D721Med (cell line): ENCODE data around the gene TENM4.

ENCODE experiments used
- DNase-seq: peaks from one replicate; pipeline ENCODE4 v3.0.0; 2011; ENCODE audit warnings: low spot score; ENCODE audit not compliant: insufficient read length
- FAIRE-seq: peaks from 2 replicates; lab custom pipeline; 2011; peaks lifted over from hg19 to GRCh38; lab: Jason Lieb, UNC
- CTCF ChIP-seq: IDR thresholded peaks from 2 replicates; pipeline ENCODE4 v1.5.1; 2012; ENCODE audit warnings: mild to moderate bottlenecking, control low read depth; ENCODE audit not compliant: insufficient read depth; ENCODE audit errors: missing control alignments

Gene TENM4

GRCh38 chr11:78699609-78700135 is 741.2 kb downstream of the TENM4 start:
- no peak for FAIRE-seq
- DNase-seq, result no peak
- no peak for TF ChIP-seq CTCF

GRCh38 chr11:78698612-78699011 is 742.2 kb downstream of the TENM4 start:
- no peak for TF ChIP-seq CTCF
- no peak for FAIRE-seq
- DNase-seq, result no peak

GRCh38 chr11:78696177-78696576 is 744.7 kb downstream of the TENM4 start:
- FAIRE-seq, result no peak

GRCh38 chr11:78694152-78694551 is 746.7 kb downstream of the TENM4 start:
- TF ChIP-seq CTCF, result no peak
- DNase-seq (no peak), FAIRE-seq (no peak)

More at GRCh38 chr11:78696177-78696576, 744.7 kb downstream of the TENM4 start:
- DNase-seq, result no peak
- TF ChIP-seq CTCF, result no peak

GRCh38 chr11:78691215-78691614 is 749.6 kb downstream of the TENM4 start:
- TF ChIP-seq CTCF, result no peak
- DNase-seq, result no peak
- no peak for FAIRE-seq

GRCh38 chr11:78690352-78690987 is 750.4 kb downstream of the TENM4 start:
- no peak for FAIRE-seq
- TF ChIP-seq CTCF, result no peak
- DNase-seq, result no peak

GRCh38 chr11:78689585-78690153 is 751.2 kb downstream of the TENM4 start:
- no peak for FAIRE-seq
- no peak for TF ChIP-seq CTCF
- DNase-seq, result no peak
